Fibroblast of lung (primary cell): ENCODE results near the gene FKBP11.

ENCODE experiments used
- CTCF ChIP-seq, 2 donors: IDR thresholded peaks in 1 of 2; conservative IDR thresholded peaks in 1 of 2; 1 replicate in 1 of 2; 2 replicates in 1 of 2; pipeline ENCODE4 v1.5.1; 2011 to 2012; ENCODE audit warnings: low read length in 2 of 2, control low read depth in 1 of 2, inconsistent platforms in 1 of 2, low read depth in 1 of 2, mild to moderate bottlenecking in 1 of 2
- EZH2 ChIP-seq: IDR thresholded peaks from 2 replicates; pipeline ENCODE4 v1.5.1; 2012; ENCODE audit warnings: low read length, control low read depth, mild to moderate bottlenecking; ENCODE audit errors: missing control alignments

- TF ChIP-seq CTCF (conservative IDR thresholded peaks at IDR 0.05 in 1 of 2, IDR thresholded peaks at IDR 0.05 in 1 of 2; ENCODE audit: low read depth in 1 of 2, low read length in 2 of 2) (no peak), EZH2 (no peak)
Measured at GRCh38 chr12:48917857-48918537, 7.3 kb downstream of the FKBP11 start.
